K562 (cell line): Measurements from ENCODE around the gene PLCG2. TPM values are rescaled to one million over a fixed set of nuclear protein-coding genes. Genes with fewer than 3 reads are reported as not detected.

ENCODE experiments used
- ATF3 ChIP-seq, 2 experiments: fragments of 450-650 bp in 1 of 2; sonication (generic) in 1 of 2; formaldehyde crosslinking in 1 of 2; IDR thresholded peaks in 1 of 2; conservative IDR thresholded peaks in 1 of 2; 2 replicates each; pipeline versions ENCODE4 v1.6.1 to v1.8.1; 2016 to 2023; ENCODE audit warnings: mild to moderate bottlenecking in 2 of 2, moderate library complexity in 2 of 2, inconsistent platforms in 1 of 2, missing genetic modification reagents in 1 of 2
- ATF7 ChIP-seq: fragments of 450-650 bp; IDR thresholded peaks from 2 replicates; pipeline ENCODE4 v1.7.1; 2014; ENCODE audit warnings: mild to moderate bottlenecking, moderate library complexity
- CTCF ChIP-seq, 3 experiments: IDR thresholded peaks in 2 of 3; conservative IDR thresholded peaks in 1 of 3; 2 replicates each; pipeline ENCODE4 v1.5.1; 2011 to 2012; ENCODE audit warnings: low read length in 3 of 3, mild to moderate bottlenecking in 3 of 3, control low read depth in 2 of 3, improper control_type of control experiment in 1 of 3, inconsistent platforms in 1 of 3, low read depth in 1 of 3, mixed read lengths in 1 of 3, moderate library complexity in 1 of 3; ENCODE audit not compliant: insufficient read depth in 2 of 3
- FOSL1 ChIP-seq: fragments of 200-800 bp; sonication (Bioruptor generic); conservative IDR thresholded peaks from 2 replicates; pipeline ENCODE4 v1.6.1; 2016; ENCODE audit warnings: missing genetic modification characterization, missing compliant biosample characterization
- GATAD2B ChIP-seq: fragments of 450-650 bp; IDR thresholded peaks from 2 replicates; pipeline ENCODE4 v1.6.1; 2017; ENCODE audit warnings: mild to moderate bottlenecking, borderline replicate concordance
- MEIS2 ChIP-seq: fragments of 450-650 bp; IDR thresholded peaks from 2 replicates; pipeline ENCODE4 v1.6.1; 2014; ENCODE audit warnings: mild to moderate bottlenecking; ENCODE audit not compliant: partially characterized antibody
- NCOA2 ChIP-seq, 2 experiments: fragments of 450-650 bp; IDR thresholded peaks; 2 replicates each; pipeline ENCODE4 v1.6.1; 2018; ENCODE audit warnings: mild to moderate bottlenecking in 2 of 2, moderate library complexity in 1 of 2; ENCODE audit not compliant: partially characterized antibody in 2 of 2
- POU5F1 ChIP-seq: fragments of 150-350 bp; IDR thresholded peaks from 2 replicates; pipeline ENCODE4 v1.6.1; 2014; ENCODE audit warnings: borderline replicate concordance, low read length, low read depth, mild to moderate bottlenecking; ENCODE audit not compliant: partially characterized antibody
- RAD21 ChIP-seq, 2 experiments: fragments of 250-450 bp in 1 of 2; fragments of 450-650 bp in 1 of 2; sonication (Bioruptor Pico) in 1 of 2; formaldehyde crosslinking in 1 of 2; IDR thresholded peaks in 1 of 2; conservative IDR thresholded peaks in 1 of 2; 2 replicates each; pipeline versions ENCODE4 v1.4.0 to v1.8.0; 2020 to 2022; ENCODE audit warnings: mild to moderate bottlenecking in 2 of 2, moderate library complexity in 1 of 2
- REST ChIP-seq, 2 experiments: fragments of 450-650 bp; formaldehyde crosslinking in 1 of 2; IDR thresholded peaks; 2 replicates each; pipeline versions ENCODE4 v1.4.0 to v1.6.1; 2014 to 2020; ENCODE audit warnings: mild to moderate bottlenecking in 2 of 2, borderline replicate concordance in 1 of 2, low read depth in 1 of 2
- SIN3B ChIP-seq: fragments of 450-650 bp; IDR thresholded peaks from 2 replicates; pipeline ENCODE4 v1.6.1; 2017; ENCODE audit warnings: low read depth, mild to moderate bottlenecking, moderate library complexity
- SMC3 ChIP-seq: conservative IDR thresholded peaks from 2 replicates; pipeline ENCODE4 v1.6.1; 2011; ENCODE audit warnings: low read depth, low read length, improper control_type of control experiment; ENCODE audit not compliant: insufficient read depth
- THRAP3 ChIP-seq: fragments of 450-650 bp; IDR thresholded peaks from 2 replicates; pipeline ENCODE4 v1.6.1; 2016; ENCODE audit warnings: mild to moderate bottlenecking, inconsistent platforms, borderline replicate concordance
- ZNF316 ChIP-seq: fragments of 450-650 bp; IDR thresholded peaks from 2 replicates; pipeline ENCODE4 v1.6.1; 2016
- ZSCAN29 ChIP-seq: fragments of 450-650 bp; IDR thresholded peaks from 2 replicates; pipeline ENCODE4 v1.6.1; 2017
- polyA plus RNA-seq, 8 experiments: library from polyadenylated mRNA; depleted of rRNA in 4 of 8; stranded (reverse) in 5 of 8; unstranded in 3 of 8; fragments of >200 nt; fragmentation: Nextera tagmentation in 2 of 8; fragmentation: Illumina TruSeq in 1 of 8; extraction: Ambion mirVana in 2 of 8; extraction: Trizol in 1 of 8; gene quantifications; 2 replicates each; pipeline versions ENCODE4 v1.2.1 to v1.2.3, GENCODE V29; 2011 to 2014; ENCODE audit warnings: inconsistent platforms in 1 of 8, missing spikeins in 1 of 8
- total RNA-seq, 7 experiments: library from RNA; depleted of rRNA in 6 of 7; stranded (reverse); fragments of >200 nt in 6 of 7; fragmentation: Illumina TruSeq in 2 of 7; extraction: Trizol in 2 of 7; gene quantifications; 2 replicates each; pipeline versions ENCODE4 v1.2.1 to v1.2.3, GENCODE V29; 2011 to 2021; ENCODE audit warnings: low replicate concordance in 1 of 7

The PLCG2 gene
- total and polyA plus RNA-seq, 9 of the 15 experiments (the other 6 are each of a cell fraction or from before 2014, with no cell fraction given): 0.94 to 7.1 (median 3.1) TPM

GRCh38 chr16:81940781-81941560 is 161.9 kb downstream of the PLCG2 start (continued):
- TF ChIP-seq ZSCAN29 (no peak), ATF3 (IDR thresholded peaks at IDR 0.05) (peak; percentile 57), ATF3 (CRISPR knock-in tag; conservative IDR thresholded peaks at IDR 0.05) (no peak), REST (IDR thresholded peaks at IDR 0.05; ENCODE audit: borderline replicate concordance) (peak; percentile 52; the same call in 1 of the 2 replicates), REST (CRISPR knock-in tag; IDR thresholded peaks at IDR 0.05; ENCODE audit: low read depth) (no peak), RAD21 (CRISPR knock-in tag; conservative IDR thresholded peaks at IDR 0.05 in 1 of 2, IDR thresholded peaks at IDR 0.05 in 1 of 2) (peak; percentile 69 to 78), SMC3 (peak; percentile 48; the same call in 1 of the 2 replicates), ATF7 (peak; percentile 52; the same call in 1 of the 2 replicates), POU5F1 (no peak), NCOA2 (IDR thresholded peaks at IDR 0.05; ENCODE audit: partially characterized antibody in 2 of 2) (no peak), CTCF (IDR thresholded peaks at IDR 0.05 in 2 of 3, conservative IDR thresholded peaks at IDR 0.05 in 1 of 3; ENCODE audit: insufficient read depth in 2 of 3, low read depth in 1 of 3, low read length in 3 of 3) (peak; percentile 45 to 85 (median 58); a peak in 5 of 6 replicates), MEIS2 (peak; percentile 55), THRAP3 (no peak), ZNF316 (0 out of 2 replicates have a peak, but pooled peaks have one; percentile 14), FOSL1 (tag) (peak; percentile 48; the same call in 1 of the 2 replicates), GATAD2B (no peak), SIN3B (0 out of 2 replicates have a peak, but pooled peaks have one; percentile 13)
